Middle frontal gyrus (tissue), 1 donor: Measurements from ENCODE around the gene FNDC1.

Source experiments
- DNase-seq: peaks from one replicate; pipeline ENCODE4 v3.0.0-alpha.2; 2015; ENCODE audit warnings: low spot score; ENCODE audit errors: extremely low spot score

FNDC1 gene

GRCh38 chr6:159204605-159205004 lies 35.4 kb downstream of the FNDC1 start:
- DNase-seq = no peak

DNA sequence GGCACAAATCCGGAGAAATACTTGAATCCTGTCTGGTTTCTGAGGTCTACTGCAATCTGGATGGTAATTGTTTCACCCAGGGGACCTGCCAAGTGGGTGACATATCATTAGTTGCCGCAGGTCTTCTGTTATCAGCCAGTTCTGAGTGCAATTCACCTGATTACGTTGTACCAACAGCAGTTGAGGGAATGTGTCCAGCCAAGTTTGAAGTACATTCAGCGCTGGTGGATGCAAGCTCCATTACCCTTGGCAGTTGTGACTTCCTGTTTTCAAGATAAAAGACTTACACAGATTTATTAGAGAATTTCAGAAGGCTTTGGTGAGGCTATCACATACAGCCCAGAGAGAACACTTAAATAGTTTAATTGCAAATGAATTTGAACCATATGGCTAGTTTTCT lies 42.8 kb downstream of the FNDC1 start:
- DNase-seq = no peak

DNA sequence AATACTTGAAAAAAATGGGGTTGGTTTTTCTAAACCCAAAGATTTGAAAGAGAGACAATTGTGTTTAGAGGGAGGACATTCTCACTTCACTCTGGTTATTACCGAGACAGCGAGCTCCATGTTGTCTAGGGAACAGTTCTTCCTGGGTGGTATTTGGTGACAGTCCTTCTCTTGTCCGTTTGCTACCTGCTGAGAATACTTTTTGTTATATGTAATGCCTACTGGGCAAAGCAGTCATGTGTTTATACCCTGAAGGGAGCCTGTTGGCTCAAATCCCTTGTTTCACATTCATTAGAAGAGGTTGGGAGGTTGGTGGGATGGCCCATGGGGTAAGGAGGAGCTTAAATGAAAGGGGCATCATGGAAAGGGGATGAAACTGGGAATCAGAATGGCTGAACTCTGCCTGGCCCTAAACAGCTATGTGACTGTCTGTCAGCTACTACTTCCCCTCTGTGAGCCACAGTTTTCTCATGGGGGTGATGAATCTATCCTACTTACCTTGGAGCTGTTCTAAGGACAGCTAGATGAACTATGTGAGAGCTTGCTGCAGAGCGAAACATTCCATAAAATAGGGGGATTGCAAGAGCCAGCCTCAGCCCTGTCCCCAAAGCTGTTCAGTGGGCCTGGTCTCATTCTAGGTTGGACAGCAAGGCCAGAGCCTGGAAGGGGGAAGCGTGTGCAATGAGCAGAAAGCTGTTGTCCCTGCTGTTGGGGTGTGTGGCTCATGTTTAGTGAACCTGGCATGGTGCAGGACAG lies 43.5 kb downstream of the FNDC1 start:
- no peak for DNase-seq

- no peak for DNase-seq
Observed at GRCh38 chr6:159213405-159213804, 44.2 kb downstream of the FNDC1 start.

- DNase-seq = no peak
Observed at GRCh38 chr6:159214281-159214680, 45.1 kb downstream of the FNDC1 start.

DNA sequence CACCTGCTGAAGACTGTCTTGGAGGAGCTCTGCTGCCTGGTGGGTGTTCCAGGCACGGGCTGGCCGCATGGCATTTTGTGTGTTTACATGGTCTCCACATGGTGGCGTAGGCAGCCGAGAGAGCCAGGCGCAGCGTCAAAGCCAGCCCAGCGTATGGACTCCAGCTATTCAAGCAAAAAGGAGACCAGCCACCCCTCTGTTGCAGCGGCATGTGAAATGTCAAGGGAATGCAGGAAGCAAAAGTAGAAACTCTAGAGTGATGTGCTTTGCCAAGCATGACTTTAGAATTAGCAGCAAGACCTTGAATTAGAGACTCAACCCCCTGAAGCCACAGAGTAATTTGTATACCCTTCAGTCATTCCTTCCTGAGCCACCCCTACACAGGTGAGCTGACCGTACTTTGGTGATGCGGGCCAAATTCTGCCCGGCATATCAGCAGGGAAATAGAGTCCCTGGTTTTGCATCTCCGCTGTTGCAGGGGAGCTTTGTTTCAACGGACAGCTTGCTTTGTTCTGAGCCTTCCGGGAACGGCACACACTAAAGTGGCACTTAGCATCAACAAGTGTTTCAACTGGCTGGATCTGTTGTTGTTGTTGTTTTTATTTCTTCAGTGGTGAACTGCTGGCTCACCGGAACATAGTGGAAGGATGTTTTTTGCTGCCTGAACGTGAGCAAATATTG lies 48.5 kb downstream of the FNDC1 start:
- DNase-seq = peak; percentile 41

- no peak for DNase-seq
Observed at GRCh38 chr6:159220093-159220492, 50.9 kb downstream of the FNDC1 start.

- DNase-seq = no peak
Observed at GRCh38 chr6:159221486-159222170, 52.4 kb downstream of the FNDC1 start.

- DNase-seq = no peak
Observed at GRCh38 chr6:159224452-159224851, 55.3 kb downstream of the FNDC1 start.

- DNase-seq = no peak
Observed at GRCh38 chr6:159229651-159230051, 60.5 kb downstream of the FNDC1 start.

GRCh38 chr6:159232106-159232645 lies 63.0 kb downstream of the FNDC1 start:
- DNase-seq = no peak

- no peak for DNase-seq
Observed at GRCh38 chr6:159232751-159233150, 63.6 kb downstream of the FNDC1 start.

DNA sequence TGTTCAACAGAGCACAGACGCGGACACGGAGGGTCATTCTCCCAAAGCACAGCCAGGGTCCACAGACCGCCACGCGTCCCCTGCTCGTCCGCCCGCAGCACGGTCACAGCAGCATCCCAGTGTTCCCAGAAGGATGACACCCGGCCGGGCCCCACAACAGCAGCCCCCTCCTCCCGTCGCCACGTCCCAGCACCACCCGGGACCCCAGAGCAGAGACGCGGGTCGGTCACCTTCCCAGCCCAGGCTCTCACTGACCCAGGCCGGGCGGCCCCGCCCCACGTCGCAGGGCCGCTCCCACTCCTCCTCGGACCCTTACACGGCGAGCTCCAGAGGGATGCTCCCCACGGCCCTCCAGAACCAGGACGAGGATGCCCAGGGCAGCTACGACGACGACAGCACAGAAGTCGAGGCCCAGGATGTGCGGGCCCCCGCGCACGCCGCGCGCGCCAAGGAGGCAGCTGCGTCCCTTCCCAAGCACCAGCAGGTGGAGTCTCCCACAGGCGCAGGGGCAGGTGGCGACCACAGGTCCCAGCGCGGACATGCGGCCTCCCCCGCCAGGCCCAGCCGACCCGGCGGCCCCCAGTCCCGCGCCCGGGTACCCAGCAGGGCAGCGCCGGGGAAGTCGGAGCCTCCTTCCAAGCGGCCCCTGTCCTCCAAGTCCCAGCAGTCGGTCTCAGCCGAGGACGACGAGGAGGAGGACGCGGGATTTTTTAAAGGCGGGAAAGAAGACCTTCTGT lies 64.3 kb downstream of the FNDC1 start:
- DNase-seq = no peak

- no peak for DNase-seq
Observed at GRCh38 chr6:159234102-159234553, 64.9 kb downstream of the FNDC1 start.

DNA sequence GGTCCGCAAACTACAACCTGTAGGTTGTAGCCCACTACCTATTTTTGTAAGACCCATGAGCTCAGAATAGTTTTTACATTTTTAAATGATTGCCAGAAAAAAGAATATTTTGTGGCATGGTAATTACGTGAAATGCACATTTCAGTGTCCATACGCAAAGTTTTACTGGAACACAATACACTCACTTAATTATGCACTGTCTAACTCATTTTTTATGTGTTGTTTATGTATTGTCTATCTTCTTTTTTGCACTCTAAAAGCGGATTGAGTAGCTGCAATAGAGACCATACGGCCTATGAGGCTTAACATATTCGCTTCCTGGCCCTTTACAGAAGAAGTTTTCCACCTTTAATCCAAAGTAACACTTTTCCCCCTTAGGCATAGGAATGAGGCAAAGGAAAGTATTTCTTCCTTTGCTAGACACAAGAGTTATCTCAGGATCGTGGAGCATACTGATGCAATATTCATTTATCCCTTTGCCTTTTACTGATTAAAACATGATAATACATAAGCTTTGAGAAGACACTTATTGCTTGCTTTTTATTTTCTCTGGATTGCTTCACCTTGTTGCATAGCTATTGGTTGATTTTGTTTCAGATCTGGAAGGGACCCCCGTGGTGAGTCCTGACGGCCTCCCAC lies 69.8 kb downstream of the FNDC1 start:
- DNase-seq = no peak

GRCh38 chr6:159249128-159249527 lies 79.9 kb downstream of the FNDC1 start:
- no peak for DNase-seq

DNA sequence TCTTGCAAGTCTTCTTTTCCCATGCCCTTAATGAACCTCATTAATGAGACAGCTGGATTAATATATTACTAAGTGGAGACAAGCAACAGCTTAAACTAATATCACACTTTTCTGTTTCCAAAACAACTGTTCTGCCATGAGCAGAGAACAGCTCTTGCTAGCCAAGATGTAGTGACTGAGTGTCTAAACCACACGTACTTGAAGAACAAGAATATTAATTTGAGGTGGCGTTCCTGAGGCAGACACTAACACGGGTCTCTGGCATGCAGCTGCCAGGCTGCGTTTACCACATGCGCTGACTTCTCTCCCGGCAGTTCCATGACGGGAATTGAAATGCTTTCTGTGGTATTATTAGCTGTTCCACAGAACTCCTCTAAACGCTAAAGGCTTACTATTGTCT lies 80.6 kb downstream of the FNDC1 start:
- no peak for DNase-seq

- no peak for DNase-seq
Observed at GRCh38 chr6:159250633-159251032, 81.4 kb downstream of the FNDC1 start.

- DNase-seq = no peak
Observed at GRCh38 chr6:159252955-159253508, 83.8 kb downstream of the FNDC1 start.

DNA sequence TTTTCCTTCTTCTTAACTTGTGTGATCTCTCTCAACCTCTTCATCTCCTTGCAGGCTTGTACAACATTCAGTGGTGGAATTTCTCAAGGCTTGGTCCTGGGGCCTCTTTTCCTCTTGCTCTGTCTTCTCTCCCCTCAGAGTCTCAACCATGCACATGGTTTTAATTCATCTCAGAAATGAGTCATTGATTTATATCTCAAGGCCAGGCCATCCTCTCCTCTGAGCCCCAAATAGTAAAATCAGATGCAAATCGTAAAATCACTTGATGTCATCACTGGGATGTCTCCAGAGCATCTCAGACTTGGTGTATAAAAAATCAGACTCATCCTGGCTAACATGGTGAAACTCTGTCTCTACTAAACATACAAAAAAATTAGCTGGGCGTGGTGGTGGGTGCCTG lies 85.0 kb downstream of the FNDC1 start:
- no peak for DNase-seq
